Activated naive CD4-positive, alpha-beta T cell treated with anti-CD3 and anti-CD28 coated beads, Interleukin-2, amount 50 U/mL, for 16 hours (primary cell): Measurements from ENCODE around the gene SSNA1.

Experiments used
- DNase-seq: peaks from one replicate; pipeline ENCODE4 v3.0.0-alpha.2; 2020

Gene SSNA1

DNA sequence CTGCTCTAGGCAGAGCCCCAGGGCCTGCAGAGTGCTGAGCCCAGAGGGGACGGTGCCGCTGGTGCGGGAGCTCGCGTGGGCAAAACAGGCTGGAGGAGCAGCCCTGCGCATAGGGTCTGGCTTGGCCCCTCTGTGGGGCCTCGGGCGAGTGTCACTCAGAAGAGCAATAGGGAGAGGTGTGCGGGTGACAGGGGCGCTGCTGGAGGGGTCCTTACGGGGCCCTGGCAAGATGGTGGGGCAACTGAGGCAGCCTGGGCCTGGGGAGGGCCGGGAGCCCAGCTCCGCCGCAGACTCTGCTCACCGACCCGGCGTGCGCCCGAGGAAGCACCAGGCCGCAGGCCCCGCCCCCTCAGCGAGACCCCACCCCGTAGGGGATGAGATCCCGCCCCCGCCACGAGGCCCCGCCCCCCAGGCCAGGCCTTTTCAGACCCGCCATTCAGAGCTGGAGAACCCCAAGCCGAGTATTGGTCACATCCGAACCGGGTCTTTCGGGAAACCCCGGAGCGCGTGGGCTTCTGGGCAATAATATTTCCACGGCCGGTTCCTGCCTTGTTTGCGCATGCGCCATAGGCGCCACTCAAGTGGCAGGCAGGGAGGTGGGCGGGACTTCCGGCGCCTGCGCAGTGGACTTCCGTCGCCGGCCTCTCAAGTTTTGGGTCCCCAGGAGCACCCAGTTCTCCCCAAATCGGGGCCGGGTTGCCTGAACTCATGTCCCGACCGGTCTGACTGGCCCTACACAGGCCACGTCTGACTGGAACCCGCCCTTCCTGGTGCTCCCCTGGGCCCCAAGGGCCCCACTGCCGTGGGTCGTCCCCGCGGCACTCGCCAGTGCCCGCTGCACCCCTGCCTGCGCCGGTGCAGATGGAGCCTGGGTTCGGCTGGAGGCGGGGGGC lies 34.8 kb downstream of the SSNA1 start:
- DNase-seq: peak; percentile 99

DNA sequence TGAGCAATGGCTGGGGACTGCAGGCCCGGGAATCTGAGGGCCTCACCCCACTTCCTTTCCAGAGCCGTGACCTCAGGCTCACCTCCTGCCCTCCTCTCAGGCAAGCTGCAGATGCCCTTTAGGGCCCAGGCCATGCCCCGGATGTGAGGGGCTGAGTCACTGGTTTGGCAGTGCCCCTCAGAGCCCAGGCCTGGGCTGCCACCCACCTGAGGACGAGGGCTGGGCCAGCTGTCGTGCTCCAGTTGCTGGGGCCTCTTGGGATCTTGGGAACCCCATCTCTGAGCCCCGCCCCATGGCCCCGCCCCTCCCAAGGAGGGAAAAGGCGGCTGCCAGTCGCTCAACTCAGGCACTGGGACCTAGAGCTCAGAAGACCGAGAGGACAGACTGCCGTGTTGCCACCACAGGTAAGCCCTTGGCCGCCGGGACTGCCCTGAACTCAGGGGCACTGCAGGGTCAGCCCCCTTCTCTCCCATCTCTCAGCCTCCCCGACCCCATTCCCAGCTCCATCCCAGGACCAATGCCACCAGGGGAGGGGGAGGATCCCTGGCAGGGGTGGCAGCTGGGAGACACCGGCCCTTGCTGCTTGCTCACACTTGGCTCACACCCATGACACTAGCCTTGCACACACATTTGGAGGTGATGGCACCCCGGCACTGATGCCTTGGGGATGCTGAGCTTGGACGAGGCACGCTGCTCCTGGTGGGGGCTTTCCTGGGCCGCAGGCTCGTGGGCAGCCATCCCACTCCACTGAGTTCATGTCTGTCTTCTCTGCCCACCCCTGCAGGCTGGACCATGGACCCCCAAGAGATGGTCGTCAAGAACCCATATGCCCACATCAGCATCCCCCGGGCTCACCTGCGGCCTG lies 36.6 kb downstream of the SSNA1 start, which contains the start of gene CYSRT1:
Gene CYSRT1, plus strand, starts transcription at position 345 of the 865 bp plus-strand sequence. Its CDS starts 448 bp downstream, at position 793.
- no peak for DNase-seq

DNA sequence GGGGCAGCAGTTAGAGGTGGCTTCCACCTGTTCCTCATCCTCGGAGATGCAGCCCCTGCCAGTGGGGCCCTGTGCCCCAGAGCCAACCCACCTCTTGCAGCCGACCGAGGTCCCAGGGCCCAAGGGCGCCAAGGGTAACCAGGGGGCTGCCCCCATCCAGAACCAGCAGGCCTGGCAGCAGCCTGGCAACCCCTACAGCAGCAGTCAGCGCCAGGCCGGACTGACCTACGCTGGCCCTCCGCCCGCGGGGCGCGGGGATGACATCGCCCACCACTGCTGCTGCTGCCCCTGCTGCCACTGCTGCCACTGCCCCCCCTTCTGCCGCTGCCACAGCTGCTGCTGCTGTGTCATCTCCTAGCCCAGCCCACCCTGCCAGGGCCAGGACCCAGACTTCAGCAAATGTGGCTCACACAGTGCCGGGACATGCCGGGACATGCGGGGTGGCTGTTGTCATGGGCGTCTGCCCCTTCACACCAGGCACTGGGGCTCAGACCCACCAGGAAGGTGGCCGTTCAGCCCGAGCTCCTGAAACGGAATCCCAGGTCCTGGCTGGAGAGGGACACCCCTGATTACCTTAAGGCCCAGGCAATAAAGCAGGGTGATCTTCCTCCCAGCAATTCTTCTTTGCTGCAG lies 37.3 kb downstream of the SSNA1 start:
- no peak for DNase-seq

DNA sequence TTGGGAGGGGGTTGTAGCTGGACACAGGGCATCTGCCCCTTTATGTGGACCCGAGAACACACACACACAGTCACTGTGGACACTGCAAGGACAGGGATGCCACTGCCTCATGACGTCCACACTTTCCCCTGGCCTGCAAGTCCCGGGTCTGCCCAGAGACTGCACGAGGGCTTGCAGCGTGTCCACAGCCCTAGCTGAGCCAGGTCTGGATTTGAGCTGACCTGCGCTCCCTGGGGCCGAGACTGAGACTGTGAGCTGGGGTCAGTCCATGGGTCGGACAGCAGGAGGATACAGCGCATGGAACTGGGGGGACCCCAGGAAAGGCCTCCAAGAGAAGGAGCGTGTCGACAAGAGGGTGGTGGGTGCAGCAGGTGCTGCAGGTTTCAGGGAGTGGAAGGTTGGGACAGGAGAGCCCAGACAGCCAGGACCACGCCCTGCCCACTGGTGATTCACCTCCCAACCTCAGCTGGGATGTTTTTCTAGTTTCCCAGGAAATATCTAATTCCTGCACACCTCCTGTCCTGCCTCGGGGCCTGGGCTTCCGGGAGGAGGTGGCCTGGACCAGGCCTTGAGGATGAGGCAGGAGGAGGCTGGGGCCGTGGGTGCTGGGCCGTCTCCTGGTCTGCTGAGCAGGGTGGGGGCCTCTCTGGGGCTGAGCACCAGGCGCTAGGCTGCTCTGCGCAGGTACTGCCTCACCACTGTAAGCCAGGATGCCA lies 38.0 kb downstream of the SSNA1 start:
- no peak for DNase-seq

DNA sequence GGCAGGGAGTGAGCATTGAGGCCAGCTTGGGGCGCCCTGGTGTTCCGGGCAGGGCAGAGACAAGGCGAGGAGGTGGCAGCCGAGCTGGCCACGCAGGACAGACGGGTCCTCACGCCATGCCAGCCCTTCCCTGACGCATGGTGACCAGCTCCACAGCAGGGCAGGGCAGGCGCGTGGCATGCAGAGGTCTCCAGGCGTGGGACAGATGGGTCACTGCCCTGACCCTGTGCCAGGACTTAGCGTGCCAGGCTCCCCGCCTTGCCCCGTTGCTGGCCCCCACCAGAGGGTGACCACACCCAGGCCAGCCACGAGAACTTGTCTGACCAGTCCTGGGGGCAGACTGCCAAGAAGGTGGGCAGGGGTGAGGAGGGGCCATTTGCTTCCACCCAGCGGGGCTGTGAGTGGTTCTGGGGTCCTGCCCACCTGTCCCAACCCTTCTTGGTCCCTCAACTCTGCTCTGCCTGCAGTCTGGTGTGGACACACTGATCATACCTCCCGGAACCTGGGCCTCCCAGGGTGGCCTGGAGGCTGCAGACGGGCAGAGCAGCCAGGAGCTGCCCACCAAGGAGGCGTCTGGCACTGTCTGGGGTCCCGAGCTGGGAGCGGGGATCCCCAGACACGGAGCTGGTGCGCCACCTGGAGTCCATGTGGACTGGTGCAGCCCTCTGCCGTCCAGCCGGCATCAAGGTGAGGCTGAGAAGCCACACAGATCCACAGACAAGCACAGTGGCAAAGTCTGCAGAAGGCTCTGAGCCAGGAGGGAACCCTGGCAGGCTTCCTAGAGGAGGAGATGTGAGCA lies 38.8 kb downstream of the SSNA1 start, which contains the start of gene RNF224:
Gene RNF224, plus strand, starts transcription at position 449 of the 799 bp plus-strand sequence. CDS start 834 bp downstream, outside the sequence.
- peak; percentile 83 for DNase-seq

DNA sequence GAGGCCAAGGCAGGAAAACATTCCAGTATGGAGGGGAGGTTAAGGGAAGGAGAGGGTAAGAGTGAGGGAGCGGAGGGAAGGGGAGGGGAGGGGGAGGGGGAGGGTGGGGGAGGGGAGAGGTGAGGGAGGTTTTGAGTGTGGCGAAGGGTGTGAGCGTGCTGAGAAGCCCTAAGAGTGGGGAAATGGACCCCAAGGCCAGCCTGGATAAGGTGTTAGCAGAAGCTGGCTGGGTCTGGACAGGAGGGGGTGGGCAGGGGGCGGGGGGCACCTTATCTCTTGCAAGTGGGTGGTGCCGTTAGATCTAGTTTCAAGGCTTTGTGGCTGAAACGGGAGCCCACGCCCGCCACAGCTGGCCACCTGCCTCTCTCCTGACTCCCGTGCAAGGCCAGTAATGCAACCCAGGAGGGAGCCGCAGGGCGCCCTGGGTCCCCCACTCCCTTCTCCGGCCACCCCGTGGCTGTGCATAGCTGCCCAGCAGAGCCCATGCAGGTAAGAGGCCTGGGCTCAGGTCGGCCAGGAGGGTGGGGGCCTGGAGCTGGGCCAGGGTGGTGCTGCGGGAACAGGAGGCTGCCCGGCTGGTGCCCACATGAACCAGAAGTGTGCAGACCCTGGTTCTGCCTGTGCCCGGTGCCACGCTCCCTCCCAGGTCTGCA lies 39.5 kb downstream of the SSNA1 start:
- no peak for DNase-seq

DNA sequence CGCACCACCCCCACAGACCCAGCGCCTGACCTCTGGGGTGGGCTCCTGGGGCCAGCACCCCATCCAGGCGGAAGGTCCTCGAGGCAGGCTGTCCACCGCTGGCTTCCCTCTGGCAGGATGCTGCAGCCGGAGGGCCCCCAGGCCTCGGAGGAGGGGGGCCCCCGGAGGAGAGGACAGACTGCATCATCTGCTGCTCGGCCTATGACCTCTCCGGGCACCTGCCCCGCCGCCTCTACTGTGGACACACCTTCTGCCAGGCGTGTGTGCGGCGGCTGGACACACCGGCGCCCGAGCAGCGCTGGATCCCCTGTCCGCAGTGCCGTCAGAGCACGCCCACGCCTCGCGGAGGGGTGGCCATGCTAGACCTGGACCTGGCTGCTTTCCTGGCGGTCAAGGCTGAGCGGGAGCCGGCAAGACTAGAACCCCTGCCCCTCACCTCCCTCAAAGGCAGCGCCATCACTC lies 40.1 kb downstream of the SSNA1 start:
- no peak for DNase-seq

DNA sequence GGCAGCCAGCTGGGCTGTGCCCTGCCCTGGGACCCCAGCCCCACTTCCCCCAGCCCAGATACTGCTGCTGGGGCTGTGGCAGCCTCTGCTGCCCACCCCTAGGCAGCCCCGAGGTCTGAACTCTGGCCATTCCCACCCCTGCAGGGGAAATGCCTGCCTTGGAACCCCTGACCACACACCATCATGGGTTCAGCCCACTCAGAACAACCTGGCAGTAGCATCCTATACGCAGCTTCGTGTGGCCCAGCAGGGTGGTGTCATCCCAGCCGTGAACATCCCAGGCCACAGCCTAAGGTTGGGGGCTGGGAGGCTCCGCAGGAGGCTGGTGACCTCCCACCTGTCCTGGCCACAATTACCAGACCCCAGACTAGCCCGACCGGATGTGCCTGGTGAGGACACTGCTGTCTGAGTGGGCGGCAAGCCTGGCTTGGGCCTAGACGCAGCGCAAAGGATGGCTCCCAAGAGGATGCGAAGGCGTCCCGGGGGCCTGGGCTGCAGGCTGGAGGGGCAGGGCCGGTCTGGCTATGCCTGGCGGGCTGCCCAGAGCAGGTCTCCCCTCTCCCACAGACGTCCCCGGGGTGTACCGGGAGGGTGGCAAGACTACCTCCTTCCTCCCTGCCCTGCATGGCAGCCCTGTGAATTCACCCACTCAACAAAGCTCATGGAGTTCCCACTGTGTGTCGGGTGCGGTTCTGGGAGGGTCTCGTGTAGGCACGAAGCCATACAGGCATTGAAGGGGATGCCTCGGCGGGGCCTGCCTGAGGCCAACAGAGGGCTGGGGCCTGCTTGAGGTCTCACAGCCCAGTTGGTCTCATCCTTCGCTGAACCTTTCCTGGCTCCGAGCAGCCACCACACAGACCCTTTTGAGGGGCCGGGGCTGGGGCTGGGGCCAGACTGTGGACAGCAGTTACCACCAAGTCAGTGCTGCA lies 40.8 kb downstream of the SSNA1 start:
- no peak for DNase-seq

DNA sequence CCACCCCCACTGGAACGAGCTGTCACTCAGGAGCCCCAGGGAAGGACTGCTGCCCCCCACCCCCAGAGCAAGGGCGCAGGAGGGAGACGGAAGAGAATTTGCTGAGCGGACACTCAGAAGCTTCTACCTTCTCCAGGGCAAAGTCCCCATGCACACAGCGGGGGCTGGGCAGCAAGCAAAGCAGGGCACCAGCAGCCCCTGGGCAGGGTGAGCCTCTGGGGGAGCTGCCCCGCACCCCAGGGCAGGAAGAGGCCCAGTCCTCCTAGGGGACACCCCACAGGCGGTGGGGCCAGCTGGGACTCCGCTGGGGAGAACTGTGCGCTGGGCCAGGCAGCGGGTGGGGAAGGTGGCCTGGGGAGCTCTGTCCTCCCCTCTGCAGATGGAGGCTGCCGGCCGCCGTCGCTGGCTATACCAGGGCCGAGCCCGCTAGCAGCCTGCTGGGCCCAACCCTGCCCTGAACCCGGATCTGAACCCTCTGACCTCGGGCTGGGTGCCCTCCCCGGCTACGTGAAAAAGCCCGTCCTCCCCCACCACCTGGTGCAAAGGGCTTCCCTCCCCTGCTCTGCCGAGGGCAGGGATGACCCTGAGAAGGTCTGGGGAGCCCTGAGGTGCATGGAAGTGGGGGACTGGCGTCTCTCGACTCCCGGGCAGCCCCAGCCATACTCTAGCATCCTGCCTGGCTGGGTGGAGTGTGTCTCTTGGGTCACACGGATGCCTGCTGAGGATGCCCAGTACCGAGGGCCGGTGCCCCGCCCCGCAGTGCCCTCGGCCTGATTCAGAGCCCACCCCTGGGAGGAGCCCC lies 41.6 kb downstream of the SSNA1 start:
- DNase-seq: no peak

DNA sequence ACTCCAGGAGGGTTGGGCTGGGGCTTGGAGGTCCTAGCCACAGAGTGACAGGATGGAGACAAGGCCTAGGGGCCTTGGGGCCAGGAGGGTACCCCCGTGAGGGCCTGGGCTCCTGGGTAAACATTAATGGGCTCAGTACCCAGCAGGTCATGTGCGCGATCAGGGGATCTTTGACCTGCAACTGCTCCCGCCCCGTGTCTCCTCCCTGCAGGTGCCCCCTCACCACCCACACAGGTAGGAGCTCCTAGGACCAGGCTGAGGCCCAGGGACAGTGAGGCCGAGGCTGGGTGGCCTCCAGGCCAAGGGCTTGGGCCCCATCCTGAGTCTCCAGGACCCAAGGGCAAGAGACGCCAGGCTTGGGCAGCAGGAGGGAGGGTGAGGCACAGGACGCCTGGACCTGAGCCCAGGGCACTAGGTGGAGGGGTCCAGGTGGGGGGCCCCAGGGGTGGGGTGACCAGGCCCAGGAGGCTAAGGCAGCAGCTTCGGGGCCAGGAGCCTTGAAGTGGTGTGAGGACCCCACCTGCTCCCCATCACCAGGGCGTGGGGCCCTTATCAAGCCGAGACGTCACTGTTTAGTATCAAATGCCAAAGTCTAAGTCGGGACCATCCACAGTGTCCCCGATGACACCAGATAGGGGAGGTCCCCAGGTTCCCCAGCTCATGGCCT lies 42.4 kb downstream of the SSNA1 start, which contains the start of gene SLC34A3:
Gene SLC34A3, plus strand, starts transcription at position 197 of the 667 bp plus-strand sequence. CDS start 802 bp downstream, outside the sequence.
- DNase-seq: no peak

DNA sequence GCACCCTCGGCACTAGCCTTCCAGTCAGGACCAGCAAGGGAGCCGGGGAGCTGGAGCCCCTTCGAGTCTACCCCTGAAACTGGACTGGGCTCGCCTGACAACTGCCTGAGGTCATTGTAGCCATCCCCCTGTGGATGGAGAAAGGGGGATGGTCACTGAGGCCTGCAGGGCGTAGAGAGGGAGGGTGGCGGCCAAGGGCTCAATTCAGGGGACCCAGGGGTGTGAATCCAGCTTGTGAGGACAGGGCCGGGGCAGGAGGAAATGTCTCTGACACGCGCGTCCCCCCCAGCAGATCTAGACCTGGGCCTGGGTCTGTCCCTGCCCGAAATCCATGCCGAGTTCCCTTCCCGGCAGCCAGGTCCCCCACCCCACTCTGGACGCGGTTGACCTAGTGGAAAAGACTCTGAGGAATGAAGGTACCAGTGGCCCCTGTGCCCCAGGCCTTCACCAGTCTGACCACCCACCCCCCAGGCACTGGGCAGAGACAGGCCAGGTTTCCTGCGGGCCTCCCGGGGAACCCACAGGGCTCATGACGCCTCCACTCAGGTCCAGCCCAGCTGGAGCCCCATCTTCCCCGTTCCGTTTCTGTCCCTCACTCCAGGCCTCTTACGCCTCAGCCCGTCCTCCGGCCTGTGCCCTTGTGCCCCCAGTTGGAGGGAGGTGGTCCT lies 43.0 kb downstream of the SSNA1 start:
- no peak for DNase-seq

DNA sequence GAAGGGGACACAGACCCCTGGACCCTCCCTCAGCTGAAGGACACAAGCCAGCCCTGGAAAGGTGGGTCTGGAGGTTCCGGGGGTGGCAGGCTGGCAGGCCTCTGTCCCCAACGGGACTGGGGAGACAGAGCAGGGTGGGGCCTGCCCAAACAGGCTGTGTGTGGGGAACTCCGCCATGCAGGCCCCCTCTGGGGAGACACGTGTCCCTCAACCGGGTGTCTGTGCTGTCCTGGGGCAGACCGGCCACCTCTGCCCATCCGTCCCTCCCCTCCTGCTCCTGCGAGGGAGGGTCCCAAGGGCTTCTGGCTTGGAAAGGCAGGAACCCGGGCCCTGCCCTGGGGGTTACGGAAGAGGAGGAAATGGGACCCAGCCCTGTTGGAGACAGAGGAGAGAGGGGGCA lies 43.6 kb downstream of the SSNA1 start:
- DNase-seq: no peak

DNA sequence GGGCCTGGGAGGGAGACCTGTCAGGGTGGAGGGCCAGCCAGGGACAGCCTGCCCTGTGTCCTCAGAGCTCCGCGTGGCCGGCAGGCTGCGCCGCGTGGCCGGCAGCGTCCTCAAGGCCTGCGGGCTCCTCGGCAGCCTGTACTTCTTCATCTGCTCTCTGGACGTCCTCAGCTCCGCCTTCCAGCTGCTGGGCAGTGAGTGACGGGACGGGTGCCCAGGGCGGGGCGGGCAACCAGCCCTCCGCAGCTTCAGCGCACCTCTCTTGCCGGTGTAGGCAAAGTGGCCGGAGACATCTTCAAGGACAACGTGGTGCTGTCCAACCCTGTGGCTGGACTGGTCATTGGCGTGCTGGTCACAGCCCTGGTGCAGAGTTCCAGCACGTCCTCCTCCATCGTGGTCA lies 44.0 kb downstream of the SSNA1 start:
- DNase-seq: no peak

DNA sequence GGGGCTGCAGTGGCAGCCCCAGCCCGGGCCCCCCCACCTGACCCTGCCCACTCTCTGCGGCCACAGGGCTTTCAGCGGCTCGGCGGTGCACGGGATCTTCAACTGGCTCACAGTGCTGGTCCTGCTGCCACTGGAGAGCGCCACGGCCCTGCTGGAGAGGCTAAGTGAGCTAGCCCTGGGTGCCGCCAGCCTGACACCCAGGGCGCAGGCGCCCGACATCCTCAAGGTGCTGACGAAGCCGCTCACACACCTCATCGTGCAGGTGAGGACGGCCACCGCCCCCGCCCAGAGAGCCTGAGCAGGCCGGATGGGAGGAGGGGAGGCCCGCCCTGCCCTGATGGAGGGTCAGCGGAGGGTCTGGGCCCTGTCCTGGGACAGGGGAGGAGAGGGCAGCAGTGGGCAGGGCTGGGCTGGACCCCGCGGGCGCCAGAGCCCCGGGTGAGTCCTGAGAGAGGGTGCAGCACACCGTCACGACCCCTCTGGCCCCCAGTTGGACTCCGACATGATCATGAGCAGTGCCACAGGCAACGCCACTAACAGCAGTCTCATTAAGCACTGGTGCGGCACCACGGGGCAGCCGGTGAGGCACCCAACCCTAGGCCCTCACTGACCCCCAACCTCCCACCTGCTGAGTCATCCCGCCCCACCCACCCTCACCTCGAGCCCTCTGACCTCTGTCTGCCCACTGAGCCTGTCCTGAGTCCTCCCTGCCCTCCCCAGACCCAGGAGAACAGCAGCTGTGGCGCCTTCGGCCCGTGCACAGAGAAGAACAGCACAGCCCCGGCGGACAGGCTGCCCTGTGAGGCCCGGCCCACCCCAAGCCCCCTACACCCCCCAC lies 44.9 kb downstream of the SSNA1 start:
- no peak for DNase-seq

DNA sequence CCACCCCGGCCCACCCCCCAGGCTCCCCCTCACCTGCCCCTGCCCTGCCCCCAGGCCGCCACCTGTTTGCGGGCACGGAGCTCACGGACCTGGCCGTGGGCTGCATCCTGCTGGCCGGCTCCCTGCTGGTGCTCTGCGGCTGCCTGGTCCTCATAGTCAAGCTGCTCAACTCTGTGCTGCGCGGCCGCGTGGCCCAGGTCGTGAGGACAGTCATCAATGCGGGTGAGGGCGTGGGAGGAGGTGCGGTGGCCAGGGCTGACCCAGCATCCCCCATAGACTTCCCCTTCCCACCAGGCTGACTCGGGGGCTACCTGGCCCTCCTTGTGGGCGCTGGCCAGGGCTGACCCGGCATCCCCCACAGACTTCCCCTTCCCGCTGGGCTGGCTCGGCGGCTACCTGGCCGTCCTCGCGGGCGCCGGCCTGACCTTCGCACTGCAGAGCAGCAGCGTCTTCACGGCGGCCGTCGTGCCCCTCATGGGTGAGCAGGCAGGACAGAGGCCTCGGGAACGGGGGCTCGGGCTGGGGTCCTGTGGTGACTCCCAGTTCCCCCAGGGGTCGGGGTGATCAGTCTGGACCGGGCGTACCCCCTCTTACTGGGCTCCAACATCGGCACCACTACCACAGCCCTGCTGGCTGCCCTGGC lies 45.7 kb downstream of the SSNA1 start:
- no peak for DNase-seq
